Neural crest cell (in vitro differentiated cells): Measurements from ENCODE around the gene B2M. TPM values are rescaled to one million over a fixed set of nuclear protein-coding genes. Genes with fewer than 3 reads are reported as not detected.
"Not testable (repeated sequence)": the region's sequence is repeated elsewhere in the genome, so short reads cannot be mapped to it uniquely, and the experiment has no call there.

Source experiments
- DNase-seq: peaks from one replicate; pipeline ENCODE4 v3.0.0; 2021; ENCODE audit warnings: low read depth, mixed read lengths, low spot score
- H3K27ac Mint-ChIP-seq: one replicate; pipeline ENCODE4 v1.8.0; 2021; ENCODE audit warnings: mild to moderate bottlenecking, mixed read lengths; ENCODE audit not compliant: unreplicated experiment
- H3K27me3 Mint-ChIP-seq: 2 replicates; pipeline ENCODE4 v1.8.0; 2021; ENCODE audit warnings: low read depth, mild to moderate bottlenecking, mixed read lengths
- H3K36me3 Mint-ChIP-seq: 2 replicates; pipeline ENCODE4 v1.8.0; 2021; ENCODE audit warnings: low read depth, mild to moderate bottlenecking, mixed read lengths
- H3K4me1 Mint-ChIP-seq: 2 replicates; pipeline ENCODE4 v1.8.0; 2021; ENCODE audit warnings: mixed read lengths
- H3K4me3 Mint-ChIP-seq: one replicate; pipeline ENCODE4 v1.8.0; 2021; ENCODE audit warnings: mild to moderate bottlenecking, mixed read lengths
- H3K9me3 Mint-ChIP-seq: 2 replicates; pipeline ENCODE4 v1.8.0; 2021; ENCODE audit warnings: mixed read lengths
- CTCF ChIP-seq: fragments of 200-600 bp; sonication (generic); conservative IDR thresholded peaks from 2 replicates; pipeline ENCODE4 v1.5.0; 2021; ENCODE audit warnings: antibody characterized with exemption, mild to moderate bottlenecking
- total RNA-seq: library from RNA; stranded (reverse); gene quantifications from 2 replicates; pipeline ENCODE4 v1.2.1, GENCODE V29; 2021

B2M gene
- total RNA-seq, 1 donor from 2014 or later: 95.2 TPM

- no peak overlapping the region for H3K27ac Mint-ChIP-seq
- H3K27me3 Mint-ChIP-seq: no peaks in the 10 kb centered on the region
- H3K9me3 Mint-ChIP-seq: no peaks in the 10 kb centered on the region
- no peaks in the 10 kb centered on the region for H3K4me1 Mint-ChIP-seq
- H3K36me3 Mint-ChIP-seq: peaks cover 4% of the 10 kb centered on the region
- no peak for DNase-seq
- H3K4me3 Mint-ChIP-seq: no peak overlapping the region
- no peak for TF ChIP-seq CTCF
Measured at GRCh38 chr15:44718927-44719292, 7.6 kb downstream of the B2M start.

GRCh38 chr15:44719293-44719999 lies 8.1 kb downstream of the B2M start:
- TF ChIP-seq CTCF: no peak
- H3K4me1 Mint-ChIP-seq: no peaks in the 10 kb centered on the region
- no peaks in the 10 kb centered on the region for H3K27me3 Mint-ChIP-seq
- H3K4me3 Mint-ChIP-seq: no peak overlapping the region
- no peaks in the 10 kb centered on the region for H3K9me3 Mint-ChIP-seq
- H3K36me3 Mint-ChIP-seq: peaks cover 4% of the 10 kb centered on the region
- DNase-seq: no peak
- H3K27ac Mint-ChIP-seq: no peak overlapping the region

- H3K36me3 Mint-ChIP-seq, DNase-seq, H3K4me3 Mint-ChIP-seq, H3K9me3 Mint-ChIP-seq, H3K27me3 Mint-ChIP-seq, H3K27ac Mint-ChIP-seq, H3K4me1 Mint-ChIP-seq: not testable (repeated sequence)
Measured at GRCh38 chr15:44720000-44720435, 8.7 kb downstream of the B2M start.

- H3K4me1 Mint-ChIP-seq: no peaks in the 10 kb centered on the region
- no peaks in the 10 kb centered on the region for H3K9me3 Mint-ChIP-seq
- peaks cover under 1% of the 10 kb centered on the region for H3K36me3 Mint-ChIP-seq
- no peak for TF ChIP-seq CTCF
- DNase-seq: no peak
- no peak overlapping the region for H3K4me3 Mint-ChIP-seq
- H3K27me3 Mint-ChIP-seq: no peaks in the 10 kb centered on the region
- no peak overlapping the region for H3K27ac Mint-ChIP-seq
Measured at GRCh38 chr15:44720460-44721176, 9.3 kb downstream of the B2M start.

- no peaks in the 10 kb centered on the region for H3K36me3 Mint-ChIP-seq
- no peak overlapping the region for H3K4me3 Mint-ChIP-seq
- H3K27me3 Mint-ChIP-seq: no peaks in the 10 kb centered on the region
- no peaks in the 10 kb centered on the region for H3K9me3 Mint-ChIP-seq
- no peak for TF ChIP-seq CTCF
- no peak overlapping the region for H3K27ac Mint-ChIP-seq
- H3K4me1 Mint-ChIP-seq: peaks cover 4% of the 10 kb centered on the region
- DNase-seq: no peak
Measured at GRCh38 chr15:44722011-44722410, 10.7 kb downstream of the B2M start.

GRCh38 chr15:44726136-44726535 lies 14.8 kb downstream of the B2M start:
- Mint-ChIP-seq H3K4me1 (peaks cover 23% of the 10 kb centered on the region), H3K36me3 (no peaks in the 10 kb centered on the region), H3K27ac (no peak overlapping the region), H3K4me3 (peak overlapping the region; percentile 42), H3K9me3 (no peaks in the 10 kb centered on the region), H3K27me3 (no peaks in the 10 kb centered on the region)
- no peak for DNase-seq
- no peak for TF ChIP-seq CTCF
